HG03045 (cell line): Measurements from ENCODE around the gene PLA2G2D.

Experiments
- ATAC-seq: cut with Tn5 transposase; IDR thresholded peaks from one replicate; pipeline ENCODE4 v1.9.1; 2021; ENCODE audit warnings: mild to moderate bottlenecking, moderate library complexity; ENCODE audit not compliant: unreplicated experiment

Gene PLA2G2D

GRCh38 chr1:20069874-20070273 lies 49.5 kb downstream of the PLA2G2D start, which contains the start of gene PLA2G5:
Gene PLA2G5, plus strand, starts transcription at chr1:20070194. Its CDS starts 14,637 bp downstream, at chr1:20084831.
- no peak for ATAC-seq

GRCh38 chr1:20068722-20069121 lies 50.6 kb downstream of the PLA2G2D start:
- ATAC-seq, result no peak

- no peak for ATAC-seq
Observed at GRCh38 chr1:20063861-20064292, 55.5 kb downstream of the PLA2G2D start.
